ENCODE results near the gene TTLL11.

Gene TTLL11

DNA sequence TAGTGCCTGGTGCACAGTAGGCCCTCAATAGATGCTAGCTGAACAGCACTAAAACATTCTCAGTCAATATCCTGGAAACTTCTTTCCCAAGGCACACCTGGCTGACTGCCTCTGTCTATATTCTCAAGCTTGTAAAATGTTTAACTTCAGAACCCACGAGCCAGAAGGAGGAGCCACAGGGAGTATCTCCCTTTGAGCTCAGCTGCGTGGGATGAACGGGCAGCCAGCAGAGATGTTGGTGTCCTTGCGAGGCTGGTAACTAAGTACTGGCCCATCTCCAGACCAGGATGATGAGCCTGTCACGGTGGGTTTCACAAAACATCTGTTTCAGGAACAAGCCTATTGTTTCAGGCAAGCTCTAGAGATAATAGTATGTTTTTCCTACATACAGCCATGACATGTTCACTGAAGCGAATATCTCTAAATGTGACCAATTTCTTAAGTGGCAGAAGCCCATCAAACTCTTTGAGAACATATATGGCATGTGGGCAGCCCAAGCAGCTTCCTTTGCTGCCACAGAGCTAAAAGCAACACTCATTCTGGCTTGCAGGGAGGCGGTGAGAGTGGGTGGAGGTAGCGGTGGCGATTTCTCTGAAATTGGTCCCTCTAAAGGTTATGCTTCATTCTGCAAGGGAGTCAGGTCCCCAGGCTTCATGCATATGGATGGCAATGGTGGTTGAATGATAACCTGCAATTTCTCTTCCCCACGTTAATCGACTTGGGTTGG, 206.2 kb downstream of the TTLL11 start:
- peaks cover 49% of the 10 kb centered on the region for H3K4me1 ChIP-seq (ENCODE audit: control insufficient read depth, insufficient read depth, low read length)
- no peak overlapping the region for H3K9ac ChIP-seq (ENCODE audit: low read depth, low read length)
- H3K4me3 ChIP-seq (ENCODE audit: low read length) = no peak overlapping the region

GRCh38 chr9:121885345-121885901, 207.7 kb downstream of the TTLL11 start:
- Histone ChIP-seq H3K27me3 (ENCODE audit: control insufficient read depth, insufficient read depth, low read length) (no peaks in the 10 kb centered on the region), H3K4me3 (ENCODE audit: low read length) (no peak overlapping the region), H3K4me1 (ENCODE audit: control insufficient read depth, insufficient read depth, low read length) (peaks cover 49% of the 10 kb centered on the region), H3K9ac (ENCODE audit: low read depth, low read length) (no peak overlapping the region), H3K36me3 (ENCODE audit: insufficient read depth, low read length) (no peaks in the 10 kb centered on the region), H3K4me2 (ENCODE audit: low read length) (no peak overlapping the region), H3K9me3 (replicated peaks; ENCODE audit: low read length) (no peaks in the 10 kb centered on the region)

More for the DNA sequence above, 206.2 kb downstream of the TTLL11 start:
- Histone ChIP-seq H3K4me2 (ENCODE audit: low read length) (no peak overlapping the region), H3K9me3 (replicated peaks; ENCODE audit: low read length) (no peaks in the 10 kb centered on the region), H3K36me3 (ENCODE audit: insufficient read depth, low read length) (no peaks in the 10 kb centered on the region), H3K27me3 (ENCODE audit: control insufficient read depth, insufficient read depth, low read length) (no peaks in the 10 kb centered on the region)

- peaks cover 41% of the 10 kb centered on the region for H3K4me1 ChIP-seq (ENCODE audit: control insufficient read depth, insufficient read depth, low read length)
- no peaks in the 10 kb centered on the region for H3K36me3 ChIP-seq (ENCODE audit: insufficient read depth, low read length)
- H3K9me3 ChIP-seq (replicated peaks; ENCODE audit: low read length) = no peaks in the 10 kb centered on the region
- no peak overlapping the region for H3K9ac ChIP-seq (ENCODE audit: low read depth, low read length)
- H3K27me3 ChIP-seq (ENCODE audit: control insufficient read depth, insufficient read depth, low read length) = no peaks in the 10 kb centered on the region
- H3K4me2 ChIP-seq (ENCODE audit: low read length) = peak overlapping the region; percentile 28
- no peak overlapping the region for H3K4me3 ChIP-seq (ENCODE audit: low read length)
Observed at GRCh38 chr9:121884057-121884541, 209.0 kb downstream of the TTLL11 start.

GRCh38 chr9:121883281-121884056, 209.6 kb downstream of the TTLL11 start:
- peak overlapping the region; percentile 28 for H3K4me2 ChIP-seq (ENCODE audit: low read length)
- H3K9ac ChIP-seq (ENCODE audit: low read depth, low read length) = no peak overlapping the region
- no peaks in the 10 kb centered on the region for H3K27me3 ChIP-seq (ENCODE audit: control insufficient read depth, insufficient read depth, low read length)
- H3K4me3 ChIP-seq (ENCODE audit: low read length) = no peak overlapping the region
- no peaks in the 10 kb centered on the region for H3K9me3 ChIP-seq (replicated peaks; ENCODE audit: low read length)
- H3K4me1 ChIP-seq (ENCODE audit: control insufficient read depth, insufficient read depth, low read length) = peaks cover 35% of the 10 kb centered on the region
- no peaks in the 10 kb centered on the region for H3K36me3 ChIP-seq (ENCODE audit: insufficient read depth, low read length)

- no peak overlapping the region for H3K4me3 ChIP-seq (ENCODE audit: low read length)
- no peak overlapping the region for H3K4me2 ChIP-seq (ENCODE audit: low read length)
- no peaks in the 10 kb centered on the region for H3K27me3 ChIP-seq (ENCODE audit: control insufficient read depth, insufficient read depth, low read length)
- no peaks in the 10 kb centered on the region for H3K36me3 ChIP-seq (ENCODE audit: insufficient read depth, low read length)
- no peak overlapping the region for H3K9ac ChIP-seq (ENCODE audit: low read depth, low read length)
- no peaks in the 10 kb centered on the region for H3K9me3 ChIP-seq (replicated peaks; ENCODE audit: low read length)
- peaks cover 25% of the 10 kb centered on the region for H3K4me1 ChIP-seq (ENCODE audit: control insufficient read depth, insufficient read depth, low read length)
Observed at GRCh38 chr9:121881920-121882500, 211.1 kb downstream of the TTLL11 start.

DNA sequence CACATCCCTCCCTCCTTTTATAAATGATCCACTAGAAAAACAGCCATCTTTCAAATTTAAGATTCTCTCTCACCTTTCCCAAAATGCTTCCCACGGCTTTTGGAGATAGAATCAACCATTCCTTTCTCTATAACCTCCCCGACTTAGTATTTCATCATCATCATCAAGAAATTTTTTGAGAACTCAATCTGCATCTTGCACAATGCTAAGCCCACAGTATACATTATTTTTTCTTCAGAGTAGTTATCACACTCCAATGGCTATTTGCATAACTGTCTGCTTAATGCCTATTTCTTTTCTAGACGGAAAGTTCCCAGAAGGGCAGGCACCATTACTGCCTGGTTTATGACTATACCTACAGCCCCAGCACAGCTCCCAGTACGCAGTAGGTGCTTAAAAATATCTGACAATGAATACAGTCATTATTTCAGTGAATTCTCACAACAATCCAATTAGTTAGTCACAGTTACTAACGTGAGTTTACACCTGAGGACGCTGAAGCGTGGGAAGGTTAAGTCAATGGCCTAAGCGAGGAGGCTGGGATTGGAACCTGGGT, 212.7 kb downstream of the TTLL11 start:
- peaks cover 25% of the 10 kb centered on the region for H3K4me1 ChIP-seq (ENCODE audit: control insufficient read depth, insufficient read depth, low read length)

DNA sequence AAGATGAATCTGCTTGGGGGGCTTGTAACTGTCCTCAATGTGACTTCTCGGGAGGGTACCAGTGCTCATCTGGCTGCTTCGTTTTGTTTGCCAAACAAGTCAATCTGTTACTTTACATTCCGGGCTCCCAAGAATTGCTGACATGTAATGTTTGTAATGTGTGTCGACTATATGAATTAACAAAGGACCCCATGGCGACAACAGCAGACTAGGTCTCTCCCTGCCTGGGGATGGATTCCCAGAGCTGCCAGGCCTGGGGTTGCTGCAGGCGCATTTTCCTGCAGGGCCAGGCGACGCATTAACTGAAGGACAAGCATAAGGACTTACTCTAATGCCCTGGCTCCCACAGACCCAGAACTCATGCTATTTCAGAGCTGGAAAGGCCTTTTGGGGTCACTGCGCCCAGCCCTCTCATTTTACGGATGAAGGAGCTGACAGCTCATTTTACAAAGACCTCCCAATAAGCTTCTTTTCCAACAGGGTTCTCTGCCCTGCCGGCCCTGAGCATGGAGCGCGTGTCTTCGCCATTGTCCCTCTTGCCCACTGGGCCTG, 214.8 kb downstream of the TTLL11 start:
- Histone ChIP-seq H3K27me3 (ENCODE audit: control insufficient read depth, insufficient read depth, low read length) (no peaks in the 10 kb centered on the region), H3K9ac (ENCODE audit: low read depth, low read length) (no peak overlapping the region), H3K9me3 (replicated peaks; ENCODE audit: low read length) (no peaks in the 10 kb centered on the region), H3K4me1 (ENCODE audit: control insufficient read depth, insufficient read depth, low read length) (peaks cover 13% of the 10 kb centered on the region), H3K4me3 (ENCODE audit: low read length) (no peak overlapping the region), H3K36me3 (ENCODE audit: insufficient read depth, low read length) (no peaks in the 10 kb centered on the region), H3K4me2 (ENCODE audit: low read length) (no peak overlapping the region)

More for the DNA sequence above, 212.7 kb downstream of the TTLL11 start:
- no peaks in the 10 kb centered on the region for H3K36me3 ChIP-seq (ENCODE audit: insufficient read depth, low read length)
- no peak overlapping the region for H3K4me2 ChIP-seq (ENCODE audit: low read length)
- no peaks in the 10 kb centered on the region for H3K9me3 ChIP-seq (replicated peaks; ENCODE audit: low read length)
- no peak overlapping the region for H3K4me3 ChIP-seq (ENCODE audit: low read length)
- no peaks in the 10 kb centered on the region for H3K27me3 ChIP-seq (ENCODE audit: control insufficient read depth, insufficient read depth, low read length)
- H3K9ac ChIP-seq (ENCODE audit: low read depth, low read length) = no peak overlapping the region

- Histone ChIP-seq H3K4me1 (ENCODE audit: control insufficient read depth, insufficient read depth, low read length) (peaks cover 16% of the 10 kb centered on the region), H3K9ac (ENCODE audit: low read depth, low read length) (no peak overlapping the region), H3K27me3 (ENCODE audit: control insufficient read depth, insufficient read depth, low read length) (no peaks in the 10 kb centered on the region), H3K4me3 (ENCODE audit: low read length) (no peak overlapping the region), H3K4me2 (ENCODE audit: low read length) (peak overlapping the region; percentile 34), H3K9me3 (replicated peaks; ENCODE audit: low read length) (no peaks in the 10 kb centered on the region), H3K36me3 (ENCODE audit: insufficient read depth, low read length) (no peaks in the 10 kb centered on the region)
Observed at GRCh38 chr9:121876658-121877271, 216.3 kb downstream of the TTLL11 start.

DNA sequence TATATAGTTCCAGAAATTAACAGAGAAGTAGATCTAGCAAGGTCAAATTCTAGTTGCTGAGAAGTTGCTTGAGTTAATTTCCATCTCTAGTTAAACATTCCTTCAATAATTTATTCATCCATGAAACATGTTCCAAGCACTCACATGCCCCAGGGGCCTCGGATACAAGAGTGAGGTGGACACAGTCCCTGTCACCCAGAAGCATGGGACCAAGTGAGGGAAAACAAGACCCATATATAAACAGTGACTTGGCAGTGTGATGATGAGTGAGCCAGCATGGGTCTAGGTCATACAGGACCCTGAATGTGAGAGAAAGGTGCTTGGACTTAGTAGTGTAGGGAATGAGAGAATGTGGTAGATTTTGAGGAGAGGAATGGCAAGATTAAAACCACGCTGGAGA, 216.9 kb downstream of the TTLL11 start:
- no peak overlapping the region for H3K4me2 ChIP-seq (ENCODE audit: low read length)
- H3K9ac ChIP-seq (ENCODE audit: low read depth, low read length) = no peak overlapping the region
- no peaks in the 10 kb centered on the region for H3K36me3 ChIP-seq (ENCODE audit: insufficient read depth, low read length)
- no peaks in the 10 kb centered on the region for H3K27me3 ChIP-seq (ENCODE audit: control insufficient read depth, insufficient read depth, low read length)
- peaks cover 21% of the 10 kb centered on the region for H3K4me1 ChIP-seq (ENCODE audit: control insufficient read depth, insufficient read depth, low read length)
- H3K4me3 ChIP-seq (ENCODE audit: low read length) = no peak overlapping the region
- no peaks in the 10 kb centered on the region for H3K9me3 ChIP-seq (replicated peaks; ENCODE audit: low read length)

- Histone ChIP-seq H3K9me3 (replicated peaks; ENCODE audit: low read length) (no peaks in the 10 kb centered on the region), H3K4me3 (ENCODE audit: low read length) (no peak overlapping the region), H3K4me1 (ENCODE audit: control insufficient read depth, insufficient read depth, low read length) (peaks cover 21% of the 10 kb centered on the region), H3K27me3 (ENCODE audit: control insufficient read depth, insufficient read depth, low read length) (no peaks in the 10 kb centered on the region), H3K9ac (ENCODE audit: low read depth, low read length) (no peak overlapping the region), H3K4me2 (ENCODE audit: low read length) (no peak overlapping the region), H3K36me3 (ENCODE audit: insufficient read depth, low read length) (peaks cover 7% of the 10 kb centered on the region)
Observed at GRCh38 chr9:121874524-121874923, 218.6 kb downstream of the TTLL11 start.
